MCF 10A (cell line): ENCODE results near the gene ITGAD. TPM values are rescaled to one million over a fixed set of nuclear protein-coding genes. Genes with fewer than 3 reads are reported as not detected.

Source experiments
- BruUV-seq: library from RNA; stranded (reverse); fragments of 400-500 nt; replicated peaks from 2 replicates; lab custom pipeline; 2021; lab: Mats Ljungman, UMichigan
- CTCF ChIA-PET: fragments of 300-600 bp; sonication (Branson Sonifier 250); formaldehyde crosslinking; extraction: SDS; loops from one replicate; lab custom pipeline; 2021; ENCODE audit warnings: antibody characterized with exemption, inconsistent platforms; lab: Yijun Ruan, JAX
- POLR2A ChIA-PET: fragments of 300-600, 350-650 bp; sonication (Branson Sonifier 250); formaldehyde crosslinking; extraction: SDS; loops from one replicate; lab custom pipeline; 2020; ENCODE audit warnings: antibody characterized with exemption, inconsistent platforms; lab: Yijun Ruan, JAX
- DNase-seq: peaks from one replicate; pipeline ENCODE4 v3.0.0-alpha.2; 2018; ENCODE audit not compliant: unreplicated experiment
- H3K27ac Mint-ChIP-seq: one replicate; pipeline ENCODE4 v1.8.0; 2022; ENCODE audit warnings: mild to moderate bottlenecking, low read depth, mixed read lengths; ENCODE audit not compliant: unreplicated experiment
- H3K27me3 Mint-ChIP-seq: one replicate; pipeline ENCODE4 v1.8.0; 2022; ENCODE audit warnings: mixed read lengths; ENCODE audit not compliant: insufficient read depth, unreplicated experiment
- H3K36me3 Mint-ChIP-seq: one replicate; pipeline ENCODE4 v1.8.0; 2022; ENCODE audit warnings: mild to moderate bottlenecking, moderate library complexity, mixed read lengths; ENCODE audit not compliant: insufficient read depth, unreplicated experiment
- H3K4me1 Mint-ChIP-seq: one replicate; pipeline ENCODE4 v1.8.0; 2022; ENCODE audit warnings: mixed read lengths; ENCODE audit not compliant: insufficient read depth, unreplicated experiment
- H3K4me3 Mint-ChIP-seq: one replicate; pipeline ENCODE4 v1.8.0; 2022; ENCODE audit warnings: mild to moderate bottlenecking, moderate library complexity, mixed read lengths; ENCODE audit not compliant: unreplicated experiment
- H3K9me3 Mint-ChIP-seq: one replicate; pipeline ENCODE4 v1.8.0; 2022; ENCODE audit warnings: mixed read lengths; ENCODE audit not compliant: unreplicated experiment
- CTCF ChIP-seq: fragments of 200-600 bp; IDR thresholded peaks from one replicate; pipeline ENCODE4 v1.8.0; 2022; ENCODE audit warnings: antibody characterized with exemption, mild to moderate bottlenecking; ENCODE audit not compliant: unreplicated experiment
- intact Hi-C: fragments of 100-400 bp; cut with micrococcal nuclease; formaldehyde crosslinking; loops from 2 replicates; pipeline ENCODE4 v1.14.1; 2022
- total RNA-seq: library from RNA; stranded (reverse); gene quantifications from 2 replicates; pipeline ENCODE4 v1.2.3, GENCODE V29; 2022

The ITGAD gene
- total RNA-seq, 1 experiment from 2014 or later = not detected

GRCh38 chr16:31362476-31363405 is 30.4 kb upstream of the ITGAD start:
- BruUV-seq = no TSS peak
- CTCF ChIA-PET = no interaction called here
- Mint-ChIP-seq H3K4me3 (no peak overlapping the region), H3K9me3 (no peaks in the 10 kb centered on the region), H3K4me1 (no peaks in the 10 kb centered on the region), H3K27ac (no peak overlapping the region), H3K36me3 (no peaks in the 10 kb centered on the region), H3K27me3 (no peaks in the 10 kb centered on the region)
- no peak for TF ChIP-seq CTCF
- POLR2A ChIA-PET = no interaction called here
- DNase-seq = no peak
- intact Hi-C loops = no loop called here

- H3K27me3 Mint-ChIP-seq = no peaks in the 10 kb centered on the region
- H3K27ac Mint-ChIP-seq = no peak overlapping the region
- no peak for DNase-seq
- no peaks in the 10 kb centered on the region for H3K36me3 Mint-ChIP-seq
- no peak for TF ChIP-seq CTCF
- H3K4me1 Mint-ChIP-seq = no peaks in the 10 kb centered on the region
- CTCF ChIA-PET = no interaction called here
- POLR2A ChIA-PET = no interaction called here
- intact Hi-C loops = no loop called here
- H3K4me3 Mint-ChIP-seq = no peak overlapping the region
- no TSS peak for BruUV-seq
- no peaks in the 10 kb centered on the region for H3K9me3 Mint-ChIP-seq
Observed at GRCh38 chr16:31363721-31364120, 29.4 kb upstream of the ITGAD start.

- no TSS peak for BruUV-seq
- no peak for DNase-seq
- no peak for TF ChIP-seq CTCF
- no peaks in the 10 kb centered on the region for H3K4me1 Mint-ChIP-seq
- no peaks in the 10 kb centered on the region for H3K27me3 Mint-ChIP-seq
- H3K36me3 Mint-ChIP-seq = no peaks in the 10 kb centered on the region
- intact Hi-C loops = no loop called here
- no peaks in the 10 kb centered on the region for H3K9me3 Mint-ChIP-seq
- H3K27ac Mint-ChIP-seq = no peak overlapping the region
- H3K4me3 Mint-ChIP-seq = no peak overlapping the region
- POLR2A ChIA-PET = no interaction called here
- CTCF ChIA-PET = no interaction called here
Observed at GRCh38 chr16:31364421-31364820, 28.7 kb upstream of the ITGAD start.

- no TSS peak for BruUV-seq
Observed at GRCh38 chr16:31365131-31365865, 27.8 kb upstream of the ITGAD start.

More at GRCh38 chr16:31365131-31365865, 27.8 kb upstream of the ITGAD start:
- Mint-ChIP-seq H3K9me3 (no peaks in the 10 kb centered on the region), H3K4me1 (no peaks in the 10 kb centered on the region), H3K27ac (no peak overlapping the region), H3K4me3 (no peak overlapping the region), H3K27me3 (peaks cover under 1% of the 10 kb centered on the region), H3K36me3 (no peaks in the 10 kb centered on the region)
- ChIA-PET CTCF (interaction anchor here (0.5 to 0.8 kb wide), 3 partner anchors 23 to 526 kb away, joined by 3 read pairs; partner anchors contain the start of gene HSD3B7), POLR2A (interaction anchor here (0.6 kb wide), 1 partner anchor 677 kb away, joined by 3 read pairs; no protein-coding TSS in a partner anchor)
- intact Hi-C loops = no loop called here
- TF ChIP-seq CTCF = no peak
- DNase-seq = no peak
